ENCODE data around the gene FNBP1L. TPM values are rescaled to one million over a fixed set of nuclear protein-coding genes. Genes with fewer than 3 reads are reported as not detected.

Gene FNBP1L
- total RNA-seq, 1 experiment from 2014 or later = 0.41 TPM

GRCh38 chr1:93499075-93499474 is 51.2 kb downstream of the FNBP1L start:
- H3K4me2 ChIP-seq (ENCODE audit: low read depth, low read length, poor library complexity, severe bottlenecking) = no peak overlapping the region
- no peak overlapping the region for H3K27ac ChIP-seq (ENCODE audit: low read length)
- no peak overlapping the region for H3K9ac ChIP-seq (ENCODE audit: low read length)
- no peaks in the 10 kb centered on the region for H3K9me2 ChIP-seq (replicated peaks; ENCODE audit: insufficient read depth, low read length)
- no peaks in the 10 kb centered on the region for H3K4me1 ChIP-seq (ENCODE audit: low read length)
- no peaks in the 10 kb centered on the region for H3K9me3 ChIP-seq (ENCODE audit: low read length)
- H3K36me3 ChIP-seq (ENCODE audit: insufficient read depth, low read length) = no peaks in the 10 kb centered on the region
- DNase-seq = no peak
- H3K27me3 ChIP-seq (ENCODE audit: low read length) = no peaks in the 10 kb centered on the region
- H3K4me3 ChIP-seq (ENCODE audit: low read length) = no peak overlapping the region
- no peaks in the 10 kb centered on the region for H3K79me2 ChIP-seq (ENCODE audit: low read length)
- no peaks in the 10 kb centered on the region for H4K20me1 ChIP-seq (ENCODE audit: insufficient read depth, low read depth, low read length)
- no peak overlapping the region for H2AFZ ChIP-seq (ENCODE audit: low read length)

DNA sequence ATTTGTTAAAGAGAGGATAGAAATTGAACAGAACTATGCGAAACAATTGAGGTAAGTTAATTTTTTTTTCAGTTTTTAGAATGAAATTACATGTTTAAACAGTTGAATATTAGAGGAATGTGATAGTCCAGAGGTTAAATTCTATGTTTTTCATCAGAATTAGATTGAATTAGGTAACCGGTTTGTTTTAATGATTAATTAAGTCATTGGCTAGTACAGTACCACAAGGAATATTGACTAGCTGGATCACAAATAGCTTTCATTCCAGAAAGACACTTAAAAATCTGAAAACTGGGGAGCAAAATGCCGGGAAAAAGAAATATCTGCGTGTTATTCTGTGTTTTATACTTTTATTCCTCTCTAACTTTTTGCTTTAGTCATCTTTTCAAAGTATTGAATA is 51.6 kb downstream of the FNBP1L start:
- no peaks in the 10 kb centered on the region for H3K36me3 ChIP-seq (ENCODE audit: insufficient read depth, low read length)
- H3K9ac ChIP-seq (ENCODE audit: low read length) = no peak overlapping the region
- no peak overlapping the region for H3K4me3 ChIP-seq (ENCODE audit: low read length)
- no peaks in the 10 kb centered on the region for H4K20me1 ChIP-seq (ENCODE audit: insufficient read depth, low read depth, low read length)
- no peak for DNase-seq
- no peaks in the 10 kb centered on the region for H3K9me2 ChIP-seq (replicated peaks; ENCODE audit: insufficient read depth, low read length)
- H3K4me2 ChIP-seq (ENCODE audit: low read depth, low read length, poor library complexity, severe bottlenecking) = no peak overlapping the region
- H3K4me1 ChIP-seq (ENCODE audit: low read length) = no peaks in the 10 kb centered on the region
- H3K27ac ChIP-seq (ENCODE audit: low read length) = no peak overlapping the region
- no peaks in the 10 kb centered on the region for H3K27me3 ChIP-seq (ENCODE audit: low read length)
- H3K9me3 ChIP-seq (ENCODE audit: low read length) = no peaks in the 10 kb centered on the region
- no peaks in the 10 kb centered on the region for H3K79me2 ChIP-seq (ENCODE audit: low read length)
- H2AFZ ChIP-seq (ENCODE audit: low read length) = no peak overlapping the region

- Histone ChIP-seq H3K4me2 (ENCODE audit: low read depth, low read length, poor library complexity, severe bottlenecking) (no peak overlapping the region), H3K9me3 (ENCODE audit: low read length) (no peaks in the 10 kb centered on the region), H3K4me3 (ENCODE audit: low read length) (no peak overlapping the region), H3K27ac (ENCODE audit: low read length) (no peak overlapping the region), H3K4me1 (ENCODE audit: low read length) (no peaks in the 10 kb centered on the region), H3K36me3 (ENCODE audit: insufficient read depth, low read length) (no peaks in the 10 kb centered on the region), H3K9ac (ENCODE audit: low read length) (no peak overlapping the region), H3K9me2 (replicated peaks; ENCODE audit: insufficient read depth, low read length) (no peaks in the 10 kb centered on the region), H3K27me3 (ENCODE audit: low read length) (no peaks in the 10 kb centered on the region), H3K79me2 (ENCODE audit: low read length) (no peaks in the 10 kb centered on the region), H4K20me1 (ENCODE audit: insufficient read depth, low read depth, low read length) (no peaks in the 10 kb centered on the region), H2AFZ (ENCODE audit: low read length) (no peak overlapping the region)
- DNase-seq = no peak
Measured at GRCh38 chr1:93500275-93500674, 52.4 kb downstream of the FNBP1L start.

GRCh38 chr1:93501399-93501798 is 53.5 kb downstream of the FNBP1L start:
- no peak overlapping the region for H3K27ac ChIP-seq (ENCODE audit: low read length)
- no peak for DNase-seq
- H3K9ac ChIP-seq (ENCODE audit: low read length) = no peak overlapping the region
- H4K20me1 ChIP-seq (ENCODE audit: insufficient read depth, low read depth, low read length) = no peaks in the 10 kb centered on the region
- H3K27me3 ChIP-seq (ENCODE audit: low read length) = no peaks in the 10 kb centered on the region
- no peak overlapping the region for H3K4me3 ChIP-seq (ENCODE audit: low read length)
- no peaks in the 10 kb centered on the region for H3K4me1 ChIP-seq (ENCODE audit: low read length)
- no peaks in the 10 kb centered on the region for H3K9me3 ChIP-seq (ENCODE audit: low read length)
- no peaks in the 10 kb centered on the region for H3K36me3 ChIP-seq (ENCODE audit: insufficient read depth, low read length)
- H3K4me2 ChIP-seq (ENCODE audit: low read depth, low read length, poor library complexity, severe bottlenecking) = no peak overlapping the region
- no peak overlapping the region for H2AFZ ChIP-seq (ENCODE audit: low read length)
- H3K79me2 ChIP-seq (ENCODE audit: low read length) = no peaks in the 10 kb centered on the region
- no peaks in the 10 kb centered on the region for H3K9me2 ChIP-seq (replicated peaks; ENCODE audit: insufficient read depth, low read length)

GRCh38 chr1:93501829-93502369 is 54.0 kb downstream of the FNBP1L start:
- Histone ChIP-seq H3K4me3 (ENCODE audit: low read length) (no peak overlapping the region), H3K27me3 (ENCODE audit: low read length) (no peaks in the 10 kb centered on the region), H3K9ac (ENCODE audit: low read length) (no peak overlapping the region), H3K9me2 (replicated peaks; ENCODE audit: insufficient read depth, low read length) (no peaks in the 10 kb centered on the region), H3K27ac (ENCODE audit: low read length) (no peak overlapping the region), H3K79me2 (ENCODE audit: low read length) (no peaks in the 10 kb centered on the region), H2AFZ (ENCODE audit: low read length) (no peak overlapping the region), H4K20me1 (ENCODE audit: insufficient read depth, low read depth, low read length) (no peaks in the 10 kb centered on the region), H3K4me1 (ENCODE audit: low read length) (no peaks in the 10 kb centered on the region), H3K36me3 (ENCODE audit: insufficient read depth, low read length) (no peaks in the 10 kb centered on the region), H3K9me3 (ENCODE audit: low read length) (no peaks in the 10 kb centered on the region), H3K4me2 (ENCODE audit: low read depth, low read length, poor library complexity, severe bottlenecking) (no peak overlapping the region)
- no peak for DNase-seq

DNA sequence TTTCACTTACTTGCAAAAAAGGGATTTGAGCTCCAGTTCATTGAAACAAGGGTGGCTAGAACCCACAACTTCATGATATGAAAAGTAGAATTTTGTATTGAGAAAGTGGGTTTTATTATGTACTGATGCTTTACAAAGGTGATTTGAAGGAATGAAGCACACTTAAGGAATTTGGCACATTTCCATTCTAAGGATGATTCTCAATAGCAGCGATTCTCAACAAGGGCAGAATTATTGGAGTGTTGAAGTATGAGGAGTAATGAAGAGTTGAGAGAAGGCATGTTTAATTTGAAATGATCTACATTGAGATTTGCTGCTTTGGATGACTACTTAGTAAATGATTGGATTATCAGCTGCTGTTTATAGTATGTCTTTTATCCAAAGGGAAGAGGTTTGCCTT is 54.7 kb downstream of the FNBP1L start:
- Histone ChIP-seq H3K36me3 (ENCODE audit: insufficient read depth, low read length) (no peaks in the 10 kb centered on the region), H2AFZ (ENCODE audit: low read length) (no peak overlapping the region), H3K4me1 (ENCODE audit: low read length) (no peaks in the 10 kb centered on the region), H3K9me2 (replicated peaks; ENCODE audit: insufficient read depth, low read length) (no peaks in the 10 kb centered on the region), H3K4me3 (ENCODE audit: low read length) (no peak overlapping the region), H3K9me3 (ENCODE audit: low read length) (no peaks in the 10 kb centered on the region), H3K79me2 (ENCODE audit: low read length) (no peaks in the 10 kb centered on the region), H3K4me2 (ENCODE audit: low read depth, low read length, poor library complexity, severe bottlenecking) (no peak overlapping the region), H3K27ac (ENCODE audit: low read length) (no peak overlapping the region), H3K27me3 (ENCODE audit: low read length) (no peaks in the 10 kb centered on the region), H3K9ac (ENCODE audit: low read length) (no peak overlapping the region), H4K20me1 (ENCODE audit: insufficient read depth, low read depth, low read length) (no peaks in the 10 kb centered on the region)
- DNase-seq = no peak

- H2AFZ ChIP-seq (ENCODE audit: low read length) = no peak overlapping the region
- DNase-seq = no peak
- H3K9ac ChIP-seq (ENCODE audit: low read length) = no peak overlapping the region
Measured at GRCh38 chr1:93503163-93503562, 55.2 kb downstream of the FNBP1L start.

GRCh38 chr1:93503816-93504215 is 55.9 kb downstream of the FNBP1L start:
- Histone ChIP-seq H3K36me3 (ENCODE audit: insufficient read depth, low read length) (no peaks in the 10 kb centered on the region), H3K27ac (ENCODE audit: low read length) (no peak overlapping the region), H3K79me2 (ENCODE audit: low read length) (no peaks in the 10 kb centered on the region), H3K4me1 (ENCODE audit: low read length) (no peaks in the 10 kb centered on the region), H3K4me3 (ENCODE audit: low read length) (no peak overlapping the region), H4K20me1 (ENCODE audit: insufficient read depth, low read depth, low read length) (no peaks in the 10 kb centered on the region), H3K4me2 (ENCODE audit: low read depth, low read length, poor library complexity, severe bottlenecking) (no peak overlapping the region), H3K9me3 (ENCODE audit: low read length) (no peaks in the 10 kb centered on the region), H3K9me2 (replicated peaks; ENCODE audit: insufficient read depth, low read length) (no peaks in the 10 kb centered on the region), H3K27me3 (ENCODE audit: low read length) (no peaks in the 10 kb centered on the region), H2AFZ (ENCODE audit: low read length) (no peak overlapping the region), H3K9ac (ENCODE audit: low read length) (no peak overlapping the region)
- DNase-seq = no peak

More at GRCh38 chr1:93503163-93503562, 55.2 kb downstream of the FNBP1L start:
- H3K4me1 ChIP-seq (ENCODE audit: low read length) = no peaks in the 10 kb centered on the region
- H3K79me2 ChIP-seq (ENCODE audit: low read length) = no peaks in the 10 kb centered on the region
- no peak overlapping the region for H3K4me3 ChIP-seq (ENCODE audit: low read length)
- H3K4me2 ChIP-seq (ENCODE audit: low read depth, low read length, poor library complexity, severe bottlenecking) = no peak overlapping the region
- no peaks in the 10 kb centered on the region for H4K20me1 ChIP-seq (ENCODE audit: insufficient read depth, low read depth, low read length)
- no peaks in the 10 kb centered on the region for H3K36me3 ChIP-seq (ENCODE audit: insufficient read depth, low read length)
- no peaks in the 10 kb centered on the region for H3K9me2 ChIP-seq (replicated peaks; ENCODE audit: insufficient read depth, low read length)
- no peak overlapping the region for H3K27ac ChIP-seq (ENCODE audit: low read length)
- H3K9me3 ChIP-seq (ENCODE audit: low read length) = no peaks in the 10 kb centered on the region
- H3K27me3 ChIP-seq (ENCODE audit: low read length) = no peaks in the 10 kb centered on the region
